Measurements from ENCODE around the gene ZFYVE1. TPM values are rescaled to one million over a fixed set of nuclear protein-coding genes. Genes with fewer than 3 reads are reported as not detected.
A peak's percentile ranks its signal among the peaks of the same experiment; 100 is the strongest.

ZFYVE1 gene
- polyA plus RNA-seq, 2 of the 4 experiments (the other 2 are of a cell fraction), result 7.4 to 9.4 TPM

DNA sequence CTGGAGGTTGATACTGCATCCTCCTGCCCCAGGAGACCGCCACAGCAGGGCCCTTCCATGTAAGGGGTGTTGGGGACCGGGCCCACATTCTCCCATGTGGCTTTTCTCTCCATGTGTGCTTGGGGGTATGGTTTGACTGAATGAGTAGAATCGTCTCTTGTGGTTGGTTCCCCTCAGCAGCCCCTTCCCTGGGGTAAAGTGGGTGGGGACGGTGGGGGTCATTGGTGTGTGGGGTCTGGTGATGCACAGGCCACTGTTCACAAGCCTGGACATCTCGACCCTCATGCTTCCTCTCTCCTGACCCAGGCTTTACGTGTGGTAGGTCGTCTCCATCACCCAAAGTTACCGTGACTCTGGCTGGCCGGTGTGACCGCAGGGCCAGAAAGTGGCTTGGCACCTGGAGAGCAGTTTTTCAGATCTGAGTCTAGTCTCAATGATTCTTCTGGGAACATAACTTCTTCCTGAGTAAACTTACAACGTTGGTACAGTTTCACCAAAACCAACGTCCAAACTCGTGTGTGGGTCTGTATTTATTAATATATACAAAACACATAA is 83.0 kb downstream of the ZFYVE1 start:
- no peak overlapping the region for H3K4me2 ChIP-seq
- ATAC-seq, result no peak
- FAIRE-seq, result no peak
- 92% methylated on average over 13 of the region's 13 CpGs for WGBS (ENCODE audit: missing lambda C conversion rate)
- ChIA-PET CTCF (interaction anchor here (0.5 to 7.9 kb wide), 4 partner anchors 20 to 429 kb away, joined by 3 to 119 read pairs (median 8); no protein-coding TSS in a partner anchor), POLR2A (no interaction called here)
- no peak overlapping the region for H3K27ac ChIP-seq
- DNase-seq (ENCODE audit: low read depth in 1 of 2, low spot score in 1 of 2), result no peak
- TF ChIP-seq CBX2 (IDR thresholded peaks at IDR 0.05; ENCODE audit: borderline replicate concordance, low read depth) (no peak), FOXS1 (CRISPR knock-in tag; IDR thresholded peaks at IDR 0.05) (no peak), CHD2 (IDR thresholded peaks at IDR 0.05; ENCODE audit: low read length, partially characterized antibody) (no peak), HEYL (CRISPR knock-in tag; IDR thresholded peaks at IDR 0.05) (no peak), HOXB13 (CRISPR knock-in tag; IDR thresholded peaks at IDR 0.05; ENCODE audit: low read depth) (no peak), ZSCAN20 (CRISPR knock-in tag; IDR thresholded peaks at IDR 0.05) (no peak), EP300 (IDR thresholded peaks at IDR 0.05) (no peak)
- TF ChIP-seq, protein P1, sequence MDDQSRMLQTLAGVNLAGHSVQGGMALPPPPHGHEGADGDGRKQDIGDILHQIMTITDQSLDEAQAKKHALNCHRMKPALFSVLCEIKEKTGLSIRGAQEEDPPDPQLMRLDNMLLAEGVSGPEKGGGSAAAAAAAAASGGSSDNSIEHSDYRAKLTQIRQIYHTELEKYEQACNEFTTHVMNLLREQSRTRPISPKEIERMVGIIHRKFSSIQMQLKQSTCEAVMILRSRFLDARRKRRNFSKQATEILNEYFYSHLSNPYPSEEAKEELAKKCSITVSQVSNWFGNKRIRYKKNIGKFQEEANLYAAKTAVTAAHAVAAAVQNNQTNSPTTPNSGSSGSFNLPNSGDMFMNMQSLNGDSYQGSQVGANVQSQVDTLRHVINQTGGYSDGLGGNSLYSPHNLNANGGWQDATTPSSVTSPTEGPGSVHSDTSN (IDR thresholded peaks at IDR 0.05), result no peak
- H3K4me3 ChIP-seq, result no peak overlapping the region
- H3K4me1 ChIP-seq, result no peaks in the 10 kb centered on the region
- no peaks in the 10 kb centered on the region for H3K9me3 ChIP-seq

DNA sequence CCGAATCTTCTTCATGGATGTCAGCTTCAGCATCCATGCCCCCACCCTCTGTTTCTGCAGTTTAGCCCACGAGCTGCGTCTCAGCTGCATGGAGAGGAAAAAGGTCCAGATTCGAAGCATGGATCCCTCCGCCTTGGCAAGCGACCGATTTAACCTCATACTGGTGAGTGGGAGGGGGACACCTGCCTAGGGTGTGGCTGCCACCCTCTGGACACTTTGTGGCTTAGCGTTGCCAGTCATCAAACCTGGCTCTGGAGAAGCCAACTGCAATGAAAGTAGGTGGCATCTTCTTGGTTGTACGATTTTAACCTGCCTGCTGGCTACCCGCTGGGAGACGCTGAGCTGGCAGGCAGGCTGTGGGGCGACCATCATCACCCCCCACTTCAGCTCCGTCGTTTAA is 84.0 kb downstream of the ZFYVE1 start:
- Histone ChIP-seq H3K4me2 (no peak overlapping the region), H3K4me1 (no peaks in the 10 kb centered on the region), H3K27ac (no peak overlapping the region), H3K9me3 (no peaks in the 10 kb centered on the region), H3K4me3 (no peak overlapping the region)
- FAIRE-seq (no peak), DNase-seq (ENCODE audit: low read depth in 1 of 2, low spot score in 1 of 2) (no peak), ATAC-seq (no peak)
- WGBS (ENCODE audit: missing lambda C conversion rate), result 88% methylated on average over 14 of the region's 14 CpGs
- ChIA-PET CTCF (interaction anchor here (0.6 to 7.9 kb wide), 4 partner anchors 33 to 1838 kb away, joined by 3 to 119 read pairs (median 10); no protein-coding TSS in a partner anchor), POLR2A (no interaction called here)
- TF ChIP-seq RAD21 (conservative IDR thresholded peaks at IDR 0.05 in 1 of 2, IDR thresholded peaks at IDR 0.05 in 1 of 2), result peak in 1 of 2 experiments; percentile 38; a peak in 2 of 5 replicates
- TF ChIP-seq, protein P2, sequence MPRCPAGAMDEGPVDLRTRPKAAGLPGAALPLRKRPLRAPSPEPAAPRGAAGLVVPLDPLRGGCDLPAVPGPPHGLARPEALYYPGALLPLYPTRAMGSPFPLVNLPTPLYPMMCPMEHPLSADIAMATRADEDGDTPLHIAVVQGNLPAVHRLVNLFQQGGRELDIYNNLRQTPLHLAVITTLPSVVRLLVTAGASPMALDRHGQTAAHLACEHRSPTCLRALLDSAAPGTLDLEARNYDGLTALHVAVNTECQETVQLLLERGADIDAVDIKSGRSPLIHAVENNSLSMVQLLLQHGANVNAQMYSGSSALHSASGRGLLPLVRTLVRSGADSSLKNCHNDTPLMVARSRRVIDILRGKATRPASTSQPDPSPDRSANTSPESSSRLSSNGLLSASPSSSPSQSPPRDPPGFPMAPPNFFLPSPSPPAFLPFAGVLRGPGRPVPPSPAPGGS (IDR thresholded peaks at IDR 0.05), result no peak

DNA sequence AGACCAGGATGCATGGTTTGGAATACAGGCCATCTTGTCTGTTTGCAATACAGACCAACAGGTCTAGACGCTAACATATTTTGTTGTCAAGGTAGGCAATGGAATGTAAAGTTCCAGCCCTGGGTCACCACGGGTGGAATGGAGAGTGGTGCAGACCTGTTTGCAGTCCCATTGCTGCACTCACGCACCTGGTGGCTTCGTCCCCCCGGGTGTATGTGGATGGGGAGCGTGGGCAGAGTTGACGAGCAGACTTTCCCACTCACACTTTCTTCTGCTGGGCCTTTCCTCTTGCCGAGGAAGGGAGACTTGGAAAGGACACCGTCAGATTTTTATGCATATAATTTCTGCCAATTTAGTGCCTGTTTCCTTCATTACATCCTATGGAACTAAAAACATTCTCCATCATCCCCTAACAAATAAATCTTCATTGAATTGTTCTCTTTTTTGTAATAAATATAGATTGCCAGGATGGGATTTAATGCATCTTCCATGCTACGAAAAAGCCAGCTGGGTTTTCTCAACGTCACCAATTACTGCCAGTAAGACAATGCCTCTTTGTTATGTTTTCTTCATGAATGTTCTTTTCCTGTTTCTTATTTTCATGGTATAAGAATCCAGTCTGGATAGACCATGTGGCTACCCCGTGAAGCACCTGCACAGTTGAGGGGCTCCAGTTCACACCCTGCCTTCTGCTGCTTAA is 85.5 kb downstream of the ZFYVE1 start:
- FAIRE-seq, result no peak
- WGBS (ENCODE audit: missing lambda C conversion rate), result 85% methylated on average over 12 of the region's 12 CpGs

More for the DNA sequence above, 85.5 kb downstream of the ZFYVE1 start:
- H3K4me3 ChIP-seq, result no peak overlapping the region
- CTCF ChIA-PET, result interaction anchor here (1.5 to 7.9 kb wide), 3 partner anchors 32 to 426 kb away, joined by 3 to 119 read pairs (median 12); no protein-coding TSS in a partner anchor
- DNase-seq (ENCODE audit: low read depth in 1 of 2, low spot score in 1 of 2) (no peak), ATAC-seq (no peak)
- POLR2A ChIA-PET, result no interaction called here
- no peak overlapping the region for H3K4me2 ChIP-seq
- no peak overlapping the region for H3K27ac ChIP-seq
- TF ChIP-seq SREBF2 (IDR thresholded peaks at IDR 0.05) (no peak), CEBPB (IDR thresholded peaks at IDR 0.05) (no peak), EHMT2 (IDR thresholded peaks at IDR 0.05; ENCODE audit: low read depth) (no peak), ESRRA (IDR thresholded peaks at IDR 0.05; ENCODE audit: borderline replicate concordance, low read length) (no peak), POLR2A (IDR thresholded peaks at IDR 0.05; ENCODE audit: low read length) (no peak), KDM5A (IDR thresholded peaks at IDR 0.05) (no peak), HEYL (CRISPR knock-in tag; IDR thresholded peaks at IDR 0.05) (no peak)
- TF ChIP-seq, protein P3, sequence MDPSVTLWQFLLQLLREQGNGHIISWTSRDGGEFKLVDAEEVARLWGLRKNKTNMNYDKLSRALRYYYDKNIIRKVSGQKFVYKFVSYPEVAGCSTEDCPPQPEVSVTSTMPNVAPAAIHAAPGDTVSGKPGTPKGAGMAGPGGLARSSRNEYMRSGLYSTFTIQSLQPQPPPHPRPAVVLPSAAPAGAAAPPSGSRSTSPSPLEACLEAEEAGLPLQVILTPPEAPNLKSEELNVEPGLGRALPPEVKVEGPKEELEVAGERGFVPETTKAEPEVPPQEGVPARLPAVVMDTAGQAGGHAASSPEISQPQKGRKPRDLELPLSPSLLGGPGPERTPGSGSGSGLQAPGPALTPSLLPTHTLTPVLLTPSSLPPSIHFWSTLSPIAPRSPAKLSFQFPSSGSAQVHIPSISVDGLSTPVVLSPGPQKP (IDR thresholded peaks at IDR 0.05; ENCODE audit: low read depth, low read length), result no peak
- TF ChIP-seq, protein P4, sequence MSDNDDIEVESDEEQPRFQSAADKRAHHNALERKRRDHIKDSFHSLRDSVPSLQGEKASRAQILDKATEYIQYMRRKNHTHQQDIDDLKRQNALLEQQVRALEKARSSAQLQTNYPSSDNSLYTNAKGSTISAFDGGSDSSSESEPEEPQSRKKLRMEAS (IDR thresholded peaks at IDR 0.05), result no peak
- no peaks in the 10 kb centered on the region for H3K9me3 ChIP-seq
- H3K4me1 ChIP-seq, result no peaks in the 10 kb centered on the region

Data from A549 (cell line).